ENCODE measurements around the gene FANK1.
"Not testable (repeated sequence)": the region's sequence is repeated elsewhere in the genome, so short reads cannot be mapped to it uniquely, and the experiment has no call there.

The FANK1 gene

GRCh38 chr10:126036515-126036914 lies 140.2 kb downstream of the FANK1 start:
- no peak for DNase-seq

GRCh38 chr10:126037946-126038345 lies 141.6 kb downstream of the FANK1 start:
- no peak for DNase-seq

GRCh38 chr10:126041117-126041516 lies 144.8 kb downstream of the FANK1 start:
- no peak for DNase-seq

GRCh38 chr10:126041804-126042231 lies 145.5 kb downstream of the FANK1 start:
- peak in 3 of 4 experiments; percentile 10 to 18 (median 11) for DNase-seq

GRCh38 chr10:126042354-126042753 lies 146.0 kb downstream of the FANK1 start:
- DNase-seq = no peak

- no peak for DNase-seq
Observed at GRCh38 chr10:126042906-126043305, 146.5 kb downstream of the FANK1 start.

GRCh38 chr10:126043389-126043788 lies 147.0 kb downstream of the FANK1 start:
- no peak for DNase-seq

GRCh38 chr10:126045861-126046260 lies 149.5 kb downstream of the FANK1 start:
- DNase-seq = no peak

GRCh38 chr10:126046831-126047230 lies 150.5 kb downstream of the FANK1 start:
- DNase-seq = no peak

GRCh38 chr10:126047749-126048148 lies 151.4 kb downstream of the FANK1 start:
- not testable (repeated sequence) for DNase-seq

- DNase-seq = no peak
Observed at GRCh38 chr10:126049759-126050700, 153.7 kb downstream of the FANK1 start.

- DNase-seq = no peak
Observed at GRCh38 chr10:126052171-126052570, 155.8 kb downstream of the FANK1 start.

- no peak for DNase-seq
Observed at GRCh38 chr10:126054191-126054590, 157.8 kb downstream of the FANK1 start.

- DNase-seq = no peak
Observed at GRCh38 chr10:126057494-126057893, 161.1 kb downstream of the FANK1 start.

GRCh38 chr10:126058104-126058503 lies 161.7 kb downstream of the FANK1 start:
- DNase-seq = no peak

- DNase-seq = no peak
Observed at GRCh38 chr10:126058507-126058906, 162.1 kb downstream of the FANK1 start.
